Glutamatergic neuron (in vitro differentiated cells): ENCODE data around the gene DNAI7. TPM values are rescaled to one million over a fixed set of nuclear protein-coding genes. Genes with fewer than 3 reads are reported as not detected.

Experiments used
- DNase-seq: peaks from one replicate; pipeline ENCODE4 v3.0.0; 2022
- H3K27ac Mint-ChIP-seq: one replicate; pipeline ENCODE4 v1.8.0; 2020; ENCODE audit warnings: mild to moderate bottlenecking, mixed read lengths, inconsistent platforms; ENCODE audit not compliant: unreplicated experiment
- H3K27me3 Mint-ChIP-seq: one replicate; pipeline ENCODE4 v1.8.0; 2020; ENCODE audit warnings: mild to moderate bottlenecking, moderate library complexity, mixed read lengths, inconsistent platforms; ENCODE audit not compliant: unreplicated experiment
- H3K36me3 Mint-ChIP-seq: one replicate; pipeline ENCODE4 v1.8.0; 2020; ENCODE audit warnings: mild to moderate bottlenecking, mixed read lengths, inconsistent platforms; ENCODE audit not compliant: unreplicated experiment
- H3K4me1 Mint-ChIP-seq: one replicate; pipeline ENCODE4 v1.8.0; 2020; ENCODE audit warnings: mild to moderate bottlenecking, low read depth, mixed read lengths, inconsistent platforms; ENCODE audit not compliant: unreplicated experiment
- H3K4me3 Mint-ChIP-seq: one replicate; pipeline ENCODE4 v1.8.0; 2020; ENCODE audit warnings: mild to moderate bottlenecking, mixed read lengths, inconsistent platforms; ENCODE audit not compliant: unreplicated experiment
- H3K9me3 Mint-ChIP-seq: one replicate; pipeline ENCODE4 v1.8.0; 2020; ENCODE audit warnings: mild to moderate bottlenecking, moderate library complexity, mixed read lengths, inconsistent platforms; ENCODE audit not compliant: unreplicated experiment
- CTCF ChIP-seq: fragments of 200-600 bp; sonication (generic); IDR thresholded peaks from one replicate; pipeline ENCODE4 v1.5.0; 2021; ENCODE audit not compliant: partially characterized antibody, unreplicated experiment
- total RNA-seq: library from RNA; stranded (reverse); fragmentation: NEBNext Ultra II Directional; extraction: Animal tissue kit (Norgen Biotek cat#: 25700); gene quantifications from one replicate; pipeline ENCODE4 v1.2.1, GENCODE V29; 2021; ENCODE audit not compliant: unreplicated experiment

DNAI7 gene
- total RNA-seq, 1 donor from 2014 or later: 0.76 TPM

- Mint-ChIP-seq H3K36me3 (no peaks in the 10 kb centered on the region), H3K4me3 (peak overlapping the region; percentile 96), H3K4me1 (peaks cover 3% of the 10 kb centered on the region), H3K27me3 (peaks cover 6% of the 10 kb centered on the region), H3K27ac (no peak overlapping the region), H3K9me3 (peaks cover 1% of the 10 kb centered on the region)
- no peak for DNase-seq
- TF ChIP-seq CTCF: no peak
Measured at GRCh38 chr12:25194214-25194613, 746 bp downstream of the DNAI7 start.

GRCh38 chr12:25190793-25191192, 4.2 kb downstream of the DNAI7 start:
- H3K4me3 Mint-ChIP-seq: no peak overlapping the region
- no peaks in the 10 kb centered on the region for H3K4me1 Mint-ChIP-seq
- H3K36me3 Mint-ChIP-seq: no peaks in the 10 kb centered on the region
- no peak for TF ChIP-seq CTCF
- H3K9me3 Mint-ChIP-seq: peaks cover 1% of the 10 kb centered on the region
- H3K27me3 Mint-ChIP-seq: peaks cover 6% of the 10 kb centered on the region
- no peak for DNase-seq
- H3K27ac Mint-ChIP-seq: no peak overlapping the region

DNA sequence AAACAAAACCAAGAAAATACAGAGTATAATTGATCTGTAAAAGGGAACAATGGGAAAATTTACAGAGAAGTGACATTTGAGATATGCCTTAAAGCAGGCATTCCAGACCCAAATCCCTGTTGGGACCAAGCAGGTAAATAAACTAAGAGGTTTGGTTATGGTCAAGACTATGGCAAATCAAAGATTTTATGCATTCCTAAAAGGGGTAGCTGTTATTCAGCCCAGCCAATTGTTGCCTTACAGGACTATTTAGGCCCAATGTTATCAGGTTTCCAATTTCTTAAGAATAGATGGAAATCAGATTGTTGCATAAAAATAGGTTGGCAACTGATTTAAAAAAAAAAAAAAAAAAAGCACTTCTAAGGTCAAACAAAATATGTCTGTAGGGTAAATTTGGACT, 5.3 kb downstream of the DNAI7 start:
- H3K4me3 Mint-ChIP-seq: no peak overlapping the region
- no peaks in the 10 kb centered on the region for H3K4me1 Mint-ChIP-seq
- H3K27me3 Mint-ChIP-seq: peaks cover 2% of the 10 kb centered on the region
- no peak for DNase-seq
- H3K9me3 Mint-ChIP-seq: no peaks in the 10 kb centered on the region
- TF ChIP-seq CTCF: no peak
- no peak overlapping the region for H3K27ac Mint-ChIP-seq
- no peaks in the 10 kb centered on the region for H3K36me3 Mint-ChIP-seq

- H3K4me1 Mint-ChIP-seq: no peaks in the 10 kb centered on the region
- no peaks in the 10 kb centered on the region for H3K36me3 Mint-ChIP-seq
- no peak for TF ChIP-seq CTCF
- no peaks in the 10 kb centered on the region for H3K9me3 Mint-ChIP-seq
- no peak overlapping the region for H3K4me3 Mint-ChIP-seq
- no peak overlapping the region for H3K27ac Mint-ChIP-seq
- DNase-seq: no peak
- no peaks in the 10 kb centered on the region for H3K27me3 Mint-ChIP-seq
Measured at GRCh38 chr12:25187781-25188180, 7.2 kb downstream of the DNAI7 start.

DNA sequence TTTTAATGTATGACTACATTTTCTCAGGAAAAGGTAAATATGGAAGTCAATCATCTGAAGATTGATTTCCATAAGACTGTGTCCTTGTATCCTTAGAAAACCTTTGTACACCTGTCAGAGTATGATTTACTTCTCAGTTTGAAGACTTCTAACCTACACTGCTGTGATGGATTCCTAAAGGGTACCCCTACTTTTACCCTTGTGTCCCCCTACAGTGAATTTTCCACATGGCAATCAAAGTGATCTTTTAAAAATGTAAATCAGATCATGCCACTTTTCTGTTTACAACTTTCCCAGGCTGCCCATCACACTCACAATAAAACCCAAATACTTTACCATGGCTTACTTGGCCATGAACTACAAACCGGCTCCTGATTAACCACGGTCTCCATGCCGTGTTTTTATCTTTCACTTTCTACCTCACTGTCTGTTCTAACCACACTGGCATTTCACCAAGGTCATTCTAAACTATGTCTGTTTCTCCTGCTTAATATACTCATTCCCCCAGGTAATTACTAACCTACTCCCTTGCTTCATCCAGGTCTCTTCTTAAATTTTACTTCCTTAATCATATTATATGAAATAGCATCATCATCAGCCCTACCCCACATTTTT, 8.1 kb downstream of the DNAI7 start:
- DNase-seq: no peak
- Mint-ChIP-seq H3K27me3 (no peaks in the 10 kb centered on the region), H3K36me3 (no peaks in the 10 kb centered on the region), H3K4me3 (no peak overlapping the region), H3K27ac (no peak overlapping the region), H3K9me3 (no peaks in the 10 kb centered on the region), H3K4me1 (no peaks in the 10 kb centered on the region)
- no peak for TF ChIP-seq CTCF
